ENCODE results near the gene EMILIN3. TPM values are rescaled to one million over a fixed set of nuclear protein-coding genes. Genes with fewer than 3 reads are reported as not detected.

EMILIN3 gene
- total RNA-seq, 1 experiment from 2014 or later: 1.7 TPM

GRCh38 chr20:41406353-41406752, 39.7 kb upstream of the EMILIN3 start:
- Histone ChIP-seq H3K27me3 (replicated peaks; ENCODE audit: insufficient read depth, low read depth, low read length, poor library complexity) (no peaks in the 10 kb centered on the region), H3K4me3 (ENCODE audit: low read depth, low read length, poor library complexity, severe bottlenecking) (no peak overlapping the region), H3K9me3 (ENCODE audit: low read depth, low read length, poor library complexity, severe bottlenecking) (no peaks in the 10 kb centered on the region), H3K36me3 (ENCODE audit: insufficient read depth, low read length, poor library complexity, severe bottlenecking) (peaks cover 40% of the 10 kb centered on the region), H3K4me1 (ENCODE audit: insufficient read depth, low read length, poor library complexity, severe bottlenecking) (no peaks in the 10 kb centered on the region), H3K27ac (ENCODE audit: low read depth, low read length, poor library complexity, severe bottlenecking) (no peak overlapping the region)
- BruUV-seq (replicated peaks): no TSS peak
- intact Hi-C loops (cut with micrococcal nuclease; ENCODE audit: unreplicated experiment): no loop called here
- TF ChIP-seq EZH2 (IDR thresholded peaks at IDR 0.05; ENCODE audit: borderline replicate concordance, low read depth, low read length, poor library complexity, severe bottlenecking) (no peak), CTCF (conservative IDR thresholded peaks at IDR 0.05; ENCODE audit: low read depth, low read length) (no peak)
- DNase-seq (ENCODE audit: low spot score): no peak
- ChIA-PET CTCF (no interaction called here), POLR2A (ENCODE audit: low non-redundant PET) (no interaction called here)

GRCh38 chr20:41405436-41405835, 38.8 kb upstream of the EMILIN3 start:
- no TSS peak for BruUV-seq (replicated peaks)
- CTCF ChIA-PET: no interaction called here
- H3K27ac ChIP-seq (ENCODE audit: low read depth, low read length, poor library complexity, severe bottlenecking): no peak overlapping the region
- TF ChIP-seq CTCF (conservative IDR thresholded peaks at IDR 0.05; ENCODE audit: low read depth, low read length): no peak
- TF ChIP-seq EZH2 (IDR thresholded peaks at IDR 0.05; ENCODE audit: borderline replicate concordance, low read depth, low read length, poor library complexity, severe bottlenecking): no peak
- intact Hi-C loops (cut with micrococcal nuclease; ENCODE audit: unreplicated experiment): no loop called here
- no peak for DNase-seq (ENCODE audit: low spot score)
- H3K36me3 ChIP-seq (ENCODE audit: insufficient read depth, low read length, poor library complexity, severe bottlenecking): peaks cover 39% of the 10 kb centered on the region
- H3K4me3 ChIP-seq (ENCODE audit: low read depth, low read length, poor library complexity, severe bottlenecking): no peak overlapping the region
- H3K9me3 ChIP-seq (ENCODE audit: low read depth, low read length, poor library complexity, severe bottlenecking): no peaks in the 10 kb centered on the region
- H3K27me3 ChIP-seq (replicated peaks; ENCODE audit: insufficient read depth, low read depth, low read length, poor library complexity): no peaks in the 10 kb centered on the region
- POLR2A ChIA-PET (ENCODE audit: low non-redundant PET): no interaction called here
- H3K4me1 ChIP-seq (ENCODE audit: insufficient read depth, low read length, poor library complexity, severe bottlenecking): no peaks in the 10 kb centered on the region

GRCh38 chr20:41403604-41404003, 37.0 kb upstream of the EMILIN3 start:
- Histone ChIP-seq H3K4me1 (ENCODE audit: insufficient read depth, low read length, poor library complexity, severe bottlenecking) (no peaks in the 10 kb centered on the region), H3K27ac (ENCODE audit: low read depth, low read length, poor library complexity, severe bottlenecking) (no peak overlapping the region), H3K27me3 (replicated peaks; ENCODE audit: insufficient read depth, low read depth, low read length, poor library complexity) (no peaks in the 10 kb centered on the region), H3K4me3 (ENCODE audit: low read depth, low read length, poor library complexity, severe bottlenecking) (no peak overlapping the region), H3K36me3 (ENCODE audit: insufficient read depth, low read length, poor library complexity, severe bottlenecking) (peaks cover 29% of the 10 kb centered on the region), H3K9me3 (ENCODE audit: low read depth, low read length, poor library complexity, severe bottlenecking) (no peaks in the 10 kb centered on the region)
- no TSS peak for BruUV-seq (replicated peaks)
- intact Hi-C loops (cut with micrococcal nuclease; ENCODE audit: unreplicated experiment): no loop called here
- POLR2A ChIA-PET (ENCODE audit: low non-redundant PET): no interaction called here
- CTCF ChIA-PET: no interaction called here
- TF ChIP-seq CTCF (conservative IDR thresholded peaks at IDR 0.05; ENCODE audit: low read depth, low read length) (no peak), EZH2 (IDR thresholded peaks at IDR 0.05; ENCODE audit: borderline replicate concordance, low read depth, low read length, poor library complexity, severe bottlenecking) (no peak)
- no peak for DNase-seq (ENCODE audit: low spot score)
